SK-N-SH (cell line): ENCODE results near the gene THAP7. TPM values are rescaled to one million over a fixed set of nuclear protein-coding genes. Genes with fewer than 3 reads are reported as not detected.
A peak's percentile ranks its signal among the peaks of the same experiment; 100 is the strongest.

Experiments
- CTCF ChIA-PET: fragments of 300-600, 350-600 bp; formaldehyde crosslinking; extraction: SDS; loops from one replicate; lab custom pipeline; 2021; lab: Yijun Ruan, JAX
- POLR2A ChIA-PET: fragments of 350-600 bp; sonication (Branson Sonifier 250); formaldehyde crosslinking; extraction: SDS; loops from one replicate; lab custom pipeline; 2020; ENCODE audit warnings: antibody characterized with exemption, inconsistent platforms; lab: Yijun Ruan, JAX
- DNase-seq: peaks from one replicate; pipeline ENCODE4 v3.0.0; 2012
- H2AFZ ChIP-seq: fragments of 200-600 bp; sonication (generic); 2 replicates; pipeline ENCODE4 v1.8.1; 2016; ENCODE audit warnings: antibody characterized with exemption, mild to moderate bottlenecking, low read depth
- H3F3A ChIP-seq: fragments of 200-600 bp; sonication (generic); replicated peaks from 2 replicates; pipeline ENCODE3; 2016; ENCODE audit warnings: antibody characterized with exemption, mild to moderate bottlenecking; ENCODE audit not compliant: insufficient read depth
- H3K27ac ChIP-seq, 2 experiments: fragments of 200-500 bp in 1 of 2; fragments of 200-600 bp in 1 of 2; sonication (Bioruptor generic) in 1 of 2; sonication (generic), shearing (Covaris generic) in 1 of 2; 2 replicates each; pipeline versions ENCODE4 v1.5.1 to v1.6.1; 2014 to 2016; ENCODE audit warnings: low read depth in 2 of 2, inconsistent platforms in 1 of 2, low read length in 1 of 2, mild to moderate bottlenecking in 1 of 2, mixed read lengths in 1 of 2
- H3K27me3 ChIP-seq: fragments of 200-600 bp; sonication (generic), shearing (Covaris generic); 2 replicates; pipeline ENCODE4 v1.6.1; 2016; ENCODE audit warnings: mixed run types; ENCODE audit not compliant: insufficient read depth
- H3K36me3 ChIP-seq, 2 experiments: fragments of 200-500 bp in 1 of 2; fragments of 200-600 bp in 1 of 2; sonication (Bioruptor generic) in 1 of 2; sonication (generic) in 1 of 2; replicated peaks in 1 of 2; 2 replicates each; pipeline versions ENCODE3 to v1.5.1; 2014 to 2016; ENCODE audit warnings: low read length in 1 of 2, mild to moderate bottlenecking in 1 of 2; ENCODE audit not compliant: insufficient read depth in 2 of 2, control insufficient read depth in 1 of 2
- H3K4me1 ChIP-seq, 2 experiments: fragments of 200-500 bp in 1 of 2; fragments of 200-600 bp in 1 of 2; sonication (Bioruptor generic) in 1 of 2; sonication (generic), shearing (Covaris generic) in 1 of 2; 2 replicates each; pipeline versions ENCODE4 v1.5.1 to v1.6.1; 2014 to 2016; ENCODE audit warnings: low read depth in 1 of 2, low read length in 1 of 2, mixed run types in 1 of 2; ENCODE audit not compliant: insufficient read depth in 2 of 2, control insufficient read depth in 1 of 2
- H3K4me2 ChIP-seq: fragments of 200-600 bp; sonication (generic), shearing (Covaris generic); 2 replicates; pipeline ENCODE4 v1.6.1; 2017; ENCODE audit warnings: mixed run types
- H3K4me3 ChIP-seq, 2 experiments: fragments of 200-500 bp in 1 of 2; fragments of 200-600 bp in 1 of 2; sonication (Bioruptor generic) in 1 of 2; sonication (generic), shearing (Covaris generic) in 1 of 2; 2 replicates each; pipeline versions ENCODE4 v1.5.1 to v1.8.1; 2014 to 2016; ENCODE audit warnings: low read depth in 2 of 2, inconsistent platforms in 1 of 2, low read length in 1 of 2, mild to moderate bottlenecking in 1 of 2, mixed read lengths in 1 of 2, moderate library complexity in 1 of 2
- H3K79me2 ChIP-seq: fragments of 200-600 bp; sonication (generic); 2 replicates; pipeline ENCODE4 v1.8.1; 2017; ENCODE audit warnings: mild to moderate bottlenecking; ENCODE audit not compliant: insufficient read depth
- H3K9ac ChIP-seq: fragments of 200-600 bp; sonication (generic); 2 replicates; pipeline ENCODE4 v1.6.1; 2017; ENCODE audit warnings: mixed run types
- H3K9me2 ChIP-seq: fragments of 200-600 bp; sonication (generic); 2 replicates; pipeline ENCODE4 v1.6.1; 2017; ENCODE audit warnings: mixed run types
- H3K9me3 ChIP-seq: fragments of 200-600 bp; sonication (generic); 2 replicates; pipeline ENCODE4 v1.6.1; 2017; ENCODE audit warnings: mixed run types, mild to moderate bottlenecking, moderate library complexity
- H4K20me1 ChIP-seq: fragments of 200-600 bp; sonication (generic); 2 replicates; pipeline ENCODE4 v1.6.1; 2017; ENCODE audit warnings: mild to moderate bottlenecking, mixed run types; ENCODE audit not compliant: insufficient read depth
- ELF1 ChIP-seq: IDR thresholded peaks from 2 replicates; pipeline ENCODE4 v1.4.0; 2012
- EZH2phosphoT487 ChIP-seq: fragments of 200-600 bp; sonication (generic); IDR thresholded peaks from 2 replicates; pipeline ENCODE4 v1.6.1; 2017; ENCODE audit warnings: low read depth, mixed run types, mild to moderate bottlenecking, antibody characterized with exemption, moderate library complexity, borderline replicate concordance
- FOSL2 ChIP-seq: IDR thresholded peaks from 2 replicates; pipeline ENCODE4 v1.4.0; 2012; ENCODE audit warnings: low read depth, mild to moderate bottlenecking, moderate library complexity, borderline replicate concordance
- FOXJ3 ChIP-seq: sonication (generic); formaldehyde crosslinking; IDR thresholded peaks from 2 replicates; pipeline ENCODE4 v1.5.1; 2020; ENCODE audit warnings: mild to moderate bottlenecking, missing genetic modification reagents
- GATA2 ChIP-seq: sonication (generic); formaldehyde crosslinking; IDR thresholded peaks from 2 replicates; pipeline ENCODE4 v1.5.0; 2020; ENCODE audit warnings: mild to moderate bottlenecking, missing genetic modification reagents
- MXI1 ChIP-seq: IDR thresholded peaks from 2 replicates; pipeline ENCODE4 v1.6.1; 2012; ENCODE audit warnings: mild to moderate bottlenecking, low read depth, low read length, improper control_type of control experiment
- NRF1 ChIP-seq: IDR thresholded peaks from 2 replicates; pipeline ENCODE4 v1.6.1; 2012; ENCODE audit warnings: low read depth, mild to moderate bottlenecking, low read length
- RXRA ChIP-seq: IDR thresholded peaks from 2 replicates; pipeline ENCODE4 v1.4.0; 2012; ENCODE audit warnings: low read depth, mild to moderate bottlenecking, borderline replicate concordance
- SMC3 ChIP-seq: IDR thresholded peaks from 2 replicates; pipeline ENCODE4 v1.6.1; 2012; ENCODE audit warnings: low read depth, low read length, improper control_type of control experiment
- TAF1 ChIP-seq: IDR thresholded peaks from 2 replicates; pipeline ENCODE4 v1.6.1; 2012; ENCODE audit warnings: low read depth, mild to moderate bottlenecking, low read length, moderate library complexity, borderline replicate concordance
- TCF12 ChIP-seq: IDR thresholded peaks from 2 replicates; pipeline ENCODE4 v1.4.0; 2012
- WGBS: methylation state at CpG from one replicate; pipeline ENCODE4 v1.1.6; 2017; ENCODE audit warnings: low lambda C conversion rate; 5-methylcytosine and 5-hydroxymethylcytosine counted together
- polyA plus RNA-seq, 3 experiments: library from polyadenylated mRNA; depleted of rRNA; stranded (reverse); fragments of >200 nt; gene quantifications; 2 replicates each; pipeline ENCODE4 v1.2.3, GENCODE V29; 2012
- TF ChIP-seq, protein P1 (sequence below): fragments of 150-350 bp; IDR thresholded peaks from 2 replicates; pipeline ENCODE4 v1.6.1; 2016; ENCODE audit warnings: mild to moderate bottlenecking, low read depth, low read length
- TF ChIP-seq, protein P2 (sequence below): IDR thresholded peaks from 2 replicates; pipeline ENCODE4 v1.6.1; 2012; ENCODE audit warnings: mild to moderate bottlenecking, low read depth, low read length, moderate library complexity
- TF ChIP-seq, protein P3 (sequence below): IDR thresholded peaks from 2 replicates; pipeline ENCODE4; 2012

THAP7 gene
- polyA plus RNA-seq, 1 of the 3 experiments (the other 2 are of a cell fraction): 32.0 TPM

DNA sequence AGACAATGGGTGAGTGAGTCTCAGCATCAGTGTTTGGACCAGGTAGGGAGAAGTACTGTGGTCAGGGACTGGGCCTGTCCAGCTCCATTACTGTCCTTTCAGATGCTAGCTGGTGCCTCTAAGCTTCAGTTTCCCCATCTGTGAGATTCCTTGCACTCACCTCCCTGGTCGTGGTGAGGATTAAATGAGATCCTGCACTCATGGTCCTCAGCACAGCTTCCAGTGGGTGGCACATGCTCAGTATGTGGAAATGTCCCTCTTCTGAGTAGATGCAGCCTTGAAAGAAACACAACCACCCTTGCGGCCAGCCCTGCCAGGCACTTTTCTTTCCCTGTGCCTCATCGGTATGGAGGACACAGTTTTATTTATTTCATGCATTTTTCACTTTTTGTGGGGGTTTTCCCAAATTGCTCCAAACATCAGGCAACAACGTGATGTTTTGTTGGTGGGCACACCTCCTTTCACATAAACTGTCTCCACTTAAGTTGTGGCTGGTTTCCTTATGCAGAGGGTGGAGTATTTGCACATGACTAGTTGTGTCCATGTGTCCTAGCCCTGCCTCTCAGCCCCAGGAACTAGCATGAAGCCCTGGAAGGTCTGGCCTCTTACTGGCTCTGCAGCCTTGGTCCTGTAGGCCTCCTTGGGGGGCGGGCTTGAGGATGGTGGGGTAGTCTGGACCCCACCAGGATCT, 18.7 kb downstream of the THAP7 start:
- peak overlapping the region; percentile 95 for H3K4me2 ChIP-seq
- no peaks in the 10 kb centered on the region for H3F3A ChIP-seq
- CTCF ChIA-PET: interaction anchor here (1.1 to 3.6 kb wide), 6 partner anchors 8 to 102 kb away, joined by 3 to 12 read pairs (median 5); partner anchors contain the start of gene CRKL
- no peak for TF ChIP-seq NRF1
- TF ChIP-seq RXRA: no peak
- TF ChIP-seq, protein P1, sequence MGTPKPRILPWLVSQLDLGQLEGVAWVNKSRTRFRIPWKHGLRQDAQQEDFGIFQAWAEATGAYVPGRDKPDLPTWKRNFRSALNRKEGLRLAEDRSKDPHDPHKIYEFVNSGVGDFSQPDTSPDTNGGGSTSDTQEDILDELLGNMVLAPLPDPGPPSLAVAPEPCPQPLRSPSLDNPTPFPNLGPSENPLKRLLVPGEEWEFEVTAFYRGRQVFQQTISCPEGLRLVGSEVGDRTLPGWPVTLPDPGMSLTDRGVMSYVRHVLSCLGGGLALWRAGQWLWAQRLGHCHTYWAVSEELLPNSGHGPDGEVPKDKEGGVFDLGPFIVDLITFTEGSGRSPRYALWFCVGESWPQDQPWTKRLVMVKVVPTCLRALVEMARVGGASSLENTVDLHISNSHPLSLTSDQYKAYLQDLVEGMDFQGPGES: no peak
- no peak for TF ChIP-seq ELF1
- TF ChIP-seq EZH2phosphoT487: no peak
- no peak for TF ChIP-seq SMC3
- TF ChIP-seq GATA2 (CRISPR knock-in tag): no peak
- no peak for TF ChIP-seq TCF12
- TF ChIP-seq FOSL2: no peak
- TF ChIP-seq, all 33 proteins: peak for 0
- no peak for DNase-seq
- Histone ChIP-seq H3K27ac (no peak overlapping the region; a peak in 1 of 4 replicates), H3K9me2 (no peaks in the 10 kb centered on the region), H2AFZ (no peak overlapping the region), H3K9me3 (no peaks in the 10 kb centered on the region), H4K20me1 (no peaks in the 10 kb centered on the region), H3K4me1 (peaks cover 6 to 24% of the 10 kb centered on the region in 2 experiments; a peak in 2 of 4 replicates), H3K79me2 (peaks cover 25% of the 10 kb centered on the region), H3K27me3 (no peaks in the 10 kb centered on the region), H3K4me3 (peak overlapping the region; percentile 71 to 97), H3K36me3 (peaks cover 16 to 20% of the 10 kb centered on the region in 2 experiments), H3K9ac (peak overlapping the region; percentile 78)
- 88% methylated on average over 4 of the region's 5 CpGs for WGBS
- POLR2A ChIA-PET: interaction anchor here (1.2 to 1.5 kb wide), 3 partner anchors 10 to 98 kb away, joined by 6 to 12 read pairs (median 11); no protein-coding TSS in a partner anchor

DNA sequence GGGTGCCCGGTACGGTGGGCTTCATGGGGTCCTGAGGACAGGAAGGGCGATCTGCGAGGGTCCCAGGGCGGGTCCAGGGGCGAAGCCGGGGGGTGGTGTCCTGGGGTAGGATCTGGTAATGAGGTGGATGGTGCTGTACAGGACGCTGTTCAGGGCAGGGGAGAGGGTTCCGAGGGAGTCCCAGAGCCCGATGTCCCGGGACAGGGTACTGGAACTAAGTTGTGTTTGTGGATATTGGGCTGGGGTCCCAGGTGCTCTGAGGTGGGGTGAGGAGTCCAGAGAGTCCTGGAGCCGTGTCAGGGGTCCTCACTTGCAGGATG, 19.4 kb downstream of the THAP7 start:
- H3K9me2 ChIP-seq: no peaks in the 10 kb centered on the region
- peak overlapping the region; percentile 77 to 98; a peak in 2 of 4 replicates for H3K27ac ChIP-seq
- peaks cover 9 to 20% of the 10 kb centered on the region in 2 experiments for H3K36me3 ChIP-seq
- H4K20me1 ChIP-seq: no peaks in the 10 kb centered on the region
- peak overlapping the region; percentile 71 to 97 for H3K4me3 ChIP-seq
- 0% methylated on average over 11 of the region's 12 CpGs for WGBS
- peak; percentile 67 for DNase-seq
- no peaks in the 10 kb centered on the region for H3F3A ChIP-seq
- peak overlapping the region; percentile 78 for H3K9ac ChIP-seq
- peak overlapping the region; percentile 95 for H3K4me2 ChIP-seq
- peaks cover 6 to 24% of the 10 kb centered on the region in 2 experiments; a peak in 2 of 4 replicates for H3K4me1 ChIP-seq
- peak overlapping the region; percentile 79; the same call in 1 of the 2 replicates for H2AFZ ChIP-seq
- H3K27me3 ChIP-seq: no peaks in the 10 kb centered on the region
- ChIA-PET POLR2A (interaction anchor here (0.6 to 1.8 kb wide), 15 partner anchors 9 to 97 kb away, joined by 3 to 13 read pairs (median 6); partner anchors contain the start of genes LRRC74B, P2RX6 and THAP7), CTCF (interaction anchor here (0.9 to 3.6 kb wide), 11 partner anchors 9 to 179 kb away, joined by 3 to 12 read pairs (median 4); partner anchors contain the start of gene CRKL)
- no peaks in the 10 kb centered on the region for H3K9me3 ChIP-seq
- H3K79me2 ChIP-seq: peaks cover 25% of the 10 kb centered on the region
- TF ChIP-seq, protein P2, sequence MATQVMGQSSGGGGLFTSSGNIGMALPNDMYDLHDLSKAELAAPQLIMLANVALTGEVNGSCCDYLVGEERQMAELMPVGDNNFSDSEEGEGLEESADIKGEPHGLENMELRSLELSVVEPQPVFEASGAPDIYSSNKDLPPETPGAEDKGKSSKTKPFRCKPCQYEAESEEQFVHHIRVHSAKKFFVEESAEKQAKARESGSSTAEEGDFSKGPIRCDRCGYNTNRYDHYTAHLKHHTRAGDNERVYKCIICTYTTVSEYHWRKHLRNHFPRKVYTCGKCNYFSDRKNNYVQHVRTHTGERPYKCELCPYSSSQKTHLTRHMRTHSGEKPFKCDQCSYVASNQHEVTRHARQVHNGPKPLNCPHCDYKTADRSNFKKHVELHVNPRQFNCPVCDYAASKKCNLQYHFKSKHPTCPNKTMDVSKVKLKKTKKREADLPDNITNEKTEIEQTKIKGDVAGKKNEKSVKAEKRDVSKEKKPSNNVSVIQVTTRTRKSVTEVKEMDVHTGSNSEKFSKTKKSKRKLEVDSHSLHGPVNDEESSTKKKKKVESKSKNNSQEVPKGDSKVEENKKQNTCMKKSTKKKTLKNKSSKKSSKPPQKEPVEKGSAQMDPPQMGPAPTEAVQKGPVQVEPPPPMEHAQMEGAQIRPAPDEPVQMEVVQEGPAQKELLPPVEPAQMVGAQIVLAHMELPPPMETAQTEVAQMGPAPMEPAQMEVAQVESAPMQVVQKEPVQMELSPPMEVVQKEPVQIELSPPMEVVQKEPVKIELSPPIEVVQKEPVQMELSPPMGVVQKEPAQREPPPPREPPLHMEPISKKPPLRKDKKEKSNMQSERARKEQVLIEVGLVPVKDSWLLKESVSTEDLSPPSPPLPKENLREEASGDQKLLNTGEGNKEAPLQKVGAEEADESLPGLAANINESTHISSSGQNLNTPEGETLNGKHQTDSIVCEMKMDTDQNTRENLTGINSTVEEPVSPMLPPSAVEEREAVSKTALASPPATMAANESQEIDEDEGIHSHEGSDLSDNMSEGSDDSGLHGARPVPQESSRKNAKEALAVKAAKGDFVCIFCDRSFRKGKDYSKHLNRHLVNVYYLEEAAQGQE: no peak
- TF ChIP-seq FOXJ3 (CRISPR knock-in tag) (no peak), TAF1 (no peak), MXI1 (no peak)
- TF ChIP-seq, protein P3, sequence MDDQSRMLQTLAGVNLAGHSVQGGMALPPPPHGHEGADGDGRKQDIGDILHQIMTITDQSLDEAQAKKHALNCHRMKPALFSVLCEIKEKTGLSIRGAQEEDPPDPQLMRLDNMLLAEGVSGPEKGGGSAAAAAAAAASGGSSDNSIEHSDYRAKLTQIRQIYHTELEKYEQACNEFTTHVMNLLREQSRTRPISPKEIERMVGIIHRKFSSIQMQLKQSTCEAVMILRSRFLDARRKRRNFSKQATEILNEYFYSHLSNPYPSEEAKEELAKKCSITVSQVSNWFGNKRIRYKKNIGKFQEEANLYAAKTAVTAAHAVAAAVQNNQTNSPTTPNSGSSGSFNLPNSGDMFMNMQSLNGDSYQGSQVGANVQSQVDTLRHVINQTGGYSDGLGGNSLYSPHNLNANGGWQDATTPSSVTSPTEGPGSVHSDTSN: no peak
